Ishikawa (cell line): Measurements from ENCODE around the gene LMAN2.

Experiments used
- CEBPB ChIP-seq: IDR thresholded peaks from 2 replicates; pipeline ENCODE4 v1.6.1; 2012
- CREB1 ChIP-seq: IDR thresholded peaks from 2 replicates; pipeline ENCODE4 v1.6.1; 2012; ENCODE audit warnings: low read depth
- EGR1 ChIP-seq: IDR thresholded peaks from 2 replicates; pipeline ENCODE4 v1.6.1; 2012
- EP300 ChIP-seq: IDR thresholded peaks from 2 replicates; pipeline ENCODE4 v1.6.1; 2012; ENCODE audit warnings: borderline replicate concordance
- FOXM1 ChIP-seq: IDR thresholded peaks from 2 replicates; pipeline ENCODE4 v1.6.1; 2012; ENCODE audit warnings: low read depth, borderline replicate concordance
- NFIC ChIP-seq: IDR thresholded peaks from 2 replicates; pipeline ENCODE4 v1.6.1; 2012
- RAD21 ChIP-seq: IDR thresholded peaks from 2 replicates; pipeline ENCODE4 v1.6.1; 2012; ENCODE audit warnings: low read depth
- TAF1 ChIP-seq: IDR thresholded peaks from 2 replicates; pipeline ENCODE4 v1.6.1; 2012; ENCODE audit warnings: low read depth, mild to moderate bottlenecking
- TCF12 ChIP-seq: IDR thresholded peaks from 2 replicates; pipeline ENCODE4 v1.6.1; 2012; ENCODE audit warnings: low read depth
- TEAD4 ChIP-seq: IDR thresholded peaks from 2 replicates; pipeline ENCODE4 v1.6.1; 2012
- YY1 ChIP-seq: IDR thresholded peaks from 2 replicates; pipeline ENCODE4 v1.6.1; 2012; ENCODE audit warnings: low read depth
- ZBTB7A ChIP-seq: IDR thresholded peaks from 2 replicates; pipeline ENCODE4 v1.6.1; 2012; ENCODE audit warnings: low read depth
- TF ChIP-seq, protein P1 (sequence below): IDR thresholded peaks from 2 replicates; pipeline ENCODE4 v1.6.1; 2012
- TF ChIP-seq, protein P2 (sequence below): IDR thresholded peaks from 2 replicates; pipeline ENCODE4 v1.6.1; 2012
- TF ChIP-seq, protein P3 (sequence below): IDR thresholded peaks from 2 replicates; pipeline ENCODE4 v1.6.1; 2012; ENCODE audit warnings: low read depth, mild to moderate bottlenecking

The LMAN2 gene

DNA sequence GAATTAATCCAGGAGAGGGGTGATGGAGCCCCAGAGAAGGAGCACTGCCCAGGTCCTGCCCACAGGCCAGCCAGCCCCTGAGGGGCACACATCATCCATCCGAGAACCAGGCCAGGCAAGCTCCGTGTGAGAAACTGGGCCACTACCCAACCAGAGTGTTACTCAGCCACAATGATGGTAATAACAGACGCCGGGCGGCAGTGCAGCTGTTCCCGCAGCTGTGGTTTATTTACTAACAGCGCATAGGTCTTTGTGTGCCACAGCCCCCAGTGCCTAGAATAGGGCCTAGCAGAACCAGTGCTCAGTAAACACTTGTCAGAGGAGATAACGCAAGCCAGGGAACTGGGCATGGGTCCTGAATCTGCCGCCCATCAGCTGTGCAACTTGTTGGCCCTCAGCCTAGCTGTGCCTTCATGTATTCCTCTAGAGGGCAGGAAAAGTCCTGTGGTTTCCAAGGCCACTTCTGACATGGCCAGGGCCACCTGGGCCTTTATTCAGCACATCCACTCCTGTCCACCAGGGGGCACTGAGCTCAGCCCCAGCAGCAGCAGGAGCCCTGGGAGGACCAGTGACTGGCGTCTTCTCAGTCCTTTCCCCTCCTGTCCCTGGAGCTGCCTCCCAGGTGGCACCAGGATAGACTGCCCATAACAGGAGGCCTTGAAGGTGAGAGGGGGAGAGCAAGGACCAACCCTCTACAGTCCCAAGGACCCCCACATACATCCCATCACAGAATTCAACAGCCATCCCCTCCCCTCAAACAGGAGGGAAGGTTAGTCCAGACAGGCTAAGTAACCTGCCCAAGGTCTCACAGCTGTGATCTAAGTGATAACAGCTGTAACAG, 41.9 kb downstream of the LMAN2 start:
- TF ChIP-seq FOXM1 (no peak), YY1 (0 out of 2 replicates have a peak, but pooled peaks have one; percentile 13), RAD21 (peak; percentile 64)
- TF ChIP-seq, protein P1, sequence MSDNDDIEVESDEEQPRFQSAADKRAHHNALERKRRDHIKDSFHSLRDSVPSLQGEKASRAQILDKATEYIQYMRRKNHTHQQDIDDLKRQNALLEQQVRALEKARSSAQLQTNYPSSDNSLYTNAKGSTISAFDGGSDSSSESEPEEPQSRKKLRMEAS, result 0 out of 2 replicates have a peak, but pooled peaks have one; percentile 26

DNA sequence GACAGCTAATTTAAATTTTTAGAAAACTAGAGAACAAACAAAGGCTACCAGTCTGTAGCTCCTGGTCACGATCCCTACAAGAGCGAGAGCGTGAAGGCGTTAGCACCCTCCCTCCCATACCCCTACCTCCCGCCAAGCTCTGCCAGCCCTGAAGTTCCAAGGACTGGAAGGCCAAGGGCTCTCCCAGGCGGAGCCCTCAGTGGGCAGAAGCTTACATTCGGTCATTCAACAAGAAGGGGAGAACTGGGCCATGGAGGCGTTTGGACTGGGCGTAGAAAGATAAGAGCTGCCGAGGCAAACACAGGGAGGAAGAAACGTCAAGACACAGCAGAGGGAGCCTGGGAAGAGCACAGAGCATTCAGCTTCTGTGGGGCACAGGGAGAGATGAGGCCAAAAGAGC, 42.7 kb downstream of the LMAN2 start:
- TF ChIP-seq TCF12, result no peak
- TF ChIP-seq EGR1, result no peak
- no peak for TF ChIP-seq CREB1
- TF ChIP-seq FOXM1, result no peak
- TF ChIP-seq CEBPB, result no peak
- TF ChIP-seq RAD21, result no peak
- TF ChIP-seq TEAD4, result no peak
- TF ChIP-seq, protein P1, result no peak
- TF ChIP-seq TAF1, result no peak
- TF ChIP-seq, protein P2, sequence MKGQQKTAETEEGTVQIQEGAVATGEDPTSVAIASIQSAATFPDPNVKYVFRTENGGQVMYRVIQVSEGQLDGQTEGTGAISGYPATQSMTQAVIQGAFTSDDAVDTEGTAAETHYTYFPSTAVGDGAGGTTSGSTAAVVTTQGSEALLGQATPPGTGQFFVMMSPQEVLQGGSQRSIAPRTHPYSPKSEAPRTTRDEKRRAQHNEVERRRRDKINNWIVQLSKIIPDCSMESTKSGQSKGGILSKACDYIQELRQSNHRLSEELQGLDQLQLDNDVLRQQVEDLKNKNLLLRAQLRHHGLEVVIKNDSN, result no peak
- no peak for TF ChIP-seq EP300
- TF ChIP-seq NFIC, result no peak
- TF ChIP-seq, protein P3, sequence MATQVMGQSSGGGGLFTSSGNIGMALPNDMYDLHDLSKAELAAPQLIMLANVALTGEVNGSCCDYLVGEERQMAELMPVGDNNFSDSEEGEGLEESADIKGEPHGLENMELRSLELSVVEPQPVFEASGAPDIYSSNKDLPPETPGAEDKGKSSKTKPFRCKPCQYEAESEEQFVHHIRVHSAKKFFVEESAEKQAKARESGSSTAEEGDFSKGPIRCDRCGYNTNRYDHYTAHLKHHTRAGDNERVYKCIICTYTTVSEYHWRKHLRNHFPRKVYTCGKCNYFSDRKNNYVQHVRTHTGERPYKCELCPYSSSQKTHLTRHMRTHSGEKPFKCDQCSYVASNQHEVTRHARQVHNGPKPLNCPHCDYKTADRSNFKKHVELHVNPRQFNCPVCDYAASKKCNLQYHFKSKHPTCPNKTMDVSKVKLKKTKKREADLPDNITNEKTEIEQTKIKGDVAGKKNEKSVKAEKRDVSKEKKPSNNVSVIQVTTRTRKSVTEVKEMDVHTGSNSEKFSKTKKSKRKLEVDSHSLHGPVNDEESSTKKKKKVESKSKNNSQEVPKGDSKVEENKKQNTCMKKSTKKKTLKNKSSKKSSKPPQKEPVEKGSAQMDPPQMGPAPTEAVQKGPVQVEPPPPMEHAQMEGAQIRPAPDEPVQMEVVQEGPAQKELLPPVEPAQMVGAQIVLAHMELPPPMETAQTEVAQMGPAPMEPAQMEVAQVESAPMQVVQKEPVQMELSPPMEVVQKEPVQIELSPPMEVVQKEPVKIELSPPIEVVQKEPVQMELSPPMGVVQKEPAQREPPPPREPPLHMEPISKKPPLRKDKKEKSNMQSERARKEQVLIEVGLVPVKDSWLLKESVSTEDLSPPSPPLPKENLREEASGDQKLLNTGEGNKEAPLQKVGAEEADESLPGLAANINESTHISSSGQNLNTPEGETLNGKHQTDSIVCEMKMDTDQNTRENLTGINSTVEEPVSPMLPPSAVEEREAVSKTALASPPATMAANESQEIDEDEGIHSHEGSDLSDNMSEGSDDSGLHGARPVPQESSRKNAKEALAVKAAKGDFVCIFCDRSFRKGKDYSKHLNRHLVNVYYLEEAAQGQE, result no peak
- TF ChIP-seq ZBTB7A, result no peak
- no peak for TF ChIP-seq YY1

DNA sequence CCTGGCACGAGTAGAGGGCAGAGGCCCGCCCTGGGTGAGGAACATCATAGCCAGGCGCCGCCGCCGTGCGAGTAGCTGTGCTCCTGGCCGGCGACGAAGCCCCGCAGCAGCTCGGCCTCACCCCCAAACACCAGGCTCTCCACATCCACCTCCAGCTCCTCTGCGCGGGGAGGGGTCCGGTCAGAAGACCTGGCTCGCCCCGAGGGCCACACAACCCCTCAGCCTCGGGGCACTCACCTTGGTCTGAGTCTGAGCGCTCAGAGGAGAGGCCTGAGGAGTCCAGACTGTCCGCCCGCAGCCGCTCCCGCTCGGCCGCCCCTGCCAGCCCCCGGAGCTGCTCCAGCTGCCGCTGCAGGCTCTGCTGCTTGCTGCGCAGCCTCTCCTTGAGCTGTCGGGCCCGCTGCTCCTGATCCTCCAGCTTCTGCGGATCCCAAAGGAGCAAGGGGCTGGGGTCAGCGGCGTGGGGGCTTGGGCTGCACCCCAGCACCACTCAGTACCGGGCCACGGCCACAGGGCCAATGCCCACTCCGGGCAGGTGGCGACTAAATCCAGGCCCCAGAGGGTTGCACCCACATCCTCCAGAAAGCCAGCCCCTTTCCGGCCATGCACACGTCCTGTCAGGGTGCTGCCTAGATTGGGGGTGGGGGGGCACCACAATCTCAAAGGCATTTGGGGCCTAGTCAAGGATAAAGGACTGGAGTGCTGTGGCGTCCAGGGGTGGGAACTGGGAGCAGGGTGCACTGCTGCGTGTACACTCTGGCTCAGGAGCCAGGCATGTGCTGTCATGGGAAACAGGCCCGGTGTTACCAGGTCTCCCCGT, 43.7 kb downstream of the LMAN2 start:
- TF ChIP-seq, protein P1, result no peak
- TF ChIP-seq YY1 (no peak), RAD21 (no peak), TCF12 (no peak), ZBTB7A (no peak), TEAD4 (no peak), TAF1 (no peak), NFIC (no peak), CEBPB (no peak), EP300 (no peak), EGR1 (no peak)
- TF ChIP-seq, protein P3, result no peak
- TF ChIP-seq, protein P2, result no peak

DNA sequence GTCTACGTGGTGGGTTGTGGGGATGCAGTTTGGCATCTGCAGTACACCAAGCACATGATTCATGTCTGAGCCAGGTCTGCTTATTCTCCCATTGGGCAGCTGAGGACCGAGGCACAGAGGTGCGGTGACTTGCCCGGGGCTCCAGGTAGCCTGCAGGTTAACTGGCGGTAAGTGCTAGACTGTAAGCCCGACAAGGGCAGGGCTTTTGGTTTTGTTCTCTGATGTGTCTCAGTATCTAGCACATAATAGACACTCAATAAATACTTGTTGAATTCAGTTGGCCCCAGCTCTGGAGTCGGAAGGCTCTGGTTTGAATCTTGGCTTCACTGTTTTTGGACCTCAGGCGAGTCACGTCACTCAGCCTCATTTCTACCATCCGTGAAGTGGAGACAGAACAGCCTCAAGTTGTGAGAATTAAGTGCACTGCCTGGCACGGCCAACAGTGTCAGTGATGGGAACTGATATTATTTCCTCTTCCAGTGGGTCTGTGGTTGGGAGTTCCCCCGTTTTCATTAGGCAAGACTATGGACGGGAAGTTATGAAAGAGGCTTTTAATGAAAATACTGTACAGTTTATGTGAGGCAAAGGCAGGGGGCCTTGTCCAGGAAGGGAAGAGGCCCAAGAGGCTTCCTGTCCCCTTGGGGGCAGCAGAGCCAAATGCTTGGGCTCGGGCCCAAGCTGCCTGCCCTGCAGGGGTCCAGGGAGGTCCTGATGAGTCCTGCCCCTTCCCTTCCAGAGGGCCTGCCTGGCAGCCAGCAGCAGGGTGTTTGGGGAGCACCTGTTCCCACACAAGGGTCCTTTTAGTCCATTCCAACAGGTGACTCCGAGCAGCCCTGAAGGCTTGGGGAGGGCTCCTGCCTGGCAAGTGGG, 44.6 kb downstream of the LMAN2 start:
- TF ChIP-seq CREB1, result no peak
- TF ChIP-seq FOXM1, result no peak
- TF ChIP-seq EP300, result no peak
- TF ChIP-seq TCF12, result no peak
- no peak for TF ChIP-seq TAF1
- no peak for TF ChIP-seq ZBTB7A
